ENCODE data around the gene TTLL5. TPM values are rescaled to one million over a fixed set of nuclear protein-coding genes. Genes with fewer than 3 reads are reported as not detected.
A peak's percentile ranks its signal among the peaks of the same experiment; 100 is the strongest.

The TTLL5 gene
- total RNA-seq: 10 to 100 TPM; 26.9 to 30.5 TPM

DNA sequence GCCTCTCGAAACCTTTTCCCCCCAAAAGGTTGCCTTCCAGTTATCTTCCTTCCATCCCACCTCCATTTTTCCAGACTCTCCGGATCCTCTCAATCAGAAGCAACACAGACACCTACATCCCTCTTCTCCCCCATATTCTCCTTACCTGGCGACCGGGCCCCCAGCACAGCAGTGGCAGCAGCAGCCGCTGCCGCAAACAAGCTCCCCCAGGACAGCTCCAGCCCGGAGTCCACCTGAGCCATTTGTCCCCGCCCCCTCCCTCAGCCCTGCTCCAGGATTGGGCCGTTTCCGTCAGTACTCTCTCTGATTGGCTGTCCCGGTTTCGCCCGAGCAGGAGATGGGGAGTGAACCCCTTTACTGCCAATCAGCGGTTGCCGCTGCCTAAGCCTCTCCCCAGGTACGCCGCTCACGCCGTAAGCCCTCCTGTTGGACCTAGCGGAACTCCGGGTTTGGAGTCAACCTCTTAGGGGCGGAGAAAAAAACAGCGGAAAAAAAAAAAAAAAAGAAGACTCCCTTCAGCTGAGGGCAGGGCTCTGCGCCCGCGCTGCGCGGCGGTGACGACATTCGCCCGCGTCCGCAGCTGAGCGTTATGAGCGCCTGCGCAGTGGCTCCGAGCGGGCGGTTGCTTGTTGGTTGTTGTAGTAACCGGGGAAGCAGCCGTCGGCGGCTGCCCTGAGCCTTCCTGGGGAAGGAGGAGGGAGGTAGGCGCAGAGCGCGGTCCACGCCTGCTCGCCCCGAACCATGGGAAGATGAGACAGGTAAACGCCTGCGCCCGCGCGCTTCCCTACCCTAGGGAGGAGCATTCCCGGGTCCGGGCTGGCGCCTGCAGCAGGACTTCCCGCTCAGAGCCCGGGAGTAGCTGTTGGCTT, at the start of gene TTLL5, which contains the start of gene ERG28:
TTLL5 (plus strand) TSS at position 617 of the 869 bp plus-strand sequence. CDS start 1,904 bp downstream, outside the sequence.
ERG28 (minus strand) TSS at position 247 of the 869 bp plus-strand sequence. CDS start 3,374 bp downstream, outside the sequence.
- H3K27me3 Mint-ChIP-seq: no peaks in the 10 kb centered on the region
- peaks cover 11% of the 10 kb centered on the region for H3K4me1 Mint-ChIP-seq
- H3K36me3 Mint-ChIP-seq: no peaks in the 10 kb centered on the region
- peak within 1 kb of the TSS; percentile 92 for H3K4me3 Mint-ChIP-seq
- DNase-seq: peak; percentile 97
- H3K27ac Mint-ChIP-seq: peak within 1 kb of the TSS; percentile 90
- H3K9me3 Mint-ChIP-seq: no peaks in the 10 kb centered on the region

DNA sequence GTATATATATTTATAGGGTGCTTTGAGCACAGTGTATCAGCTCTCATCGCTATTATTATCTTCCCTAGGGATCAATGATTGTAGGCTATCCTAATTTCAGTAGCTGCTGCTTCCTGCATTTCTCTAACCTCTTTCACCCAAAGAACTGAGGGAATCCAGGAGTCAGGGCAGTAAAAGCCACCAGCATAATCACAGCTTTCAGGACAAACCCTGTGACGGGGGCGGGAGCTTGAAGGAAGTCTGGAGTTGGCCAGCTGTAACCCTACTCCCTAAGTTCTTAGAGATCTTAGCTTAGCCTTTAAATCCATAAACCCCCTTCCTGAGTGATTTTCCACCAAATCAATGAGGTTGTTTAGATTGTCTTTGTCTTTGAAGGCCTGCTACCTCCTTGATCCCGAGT, 48.9 kb upstream of the TTLL5 start:
- DNase-seq: no peak
- H3K4me3 Mint-ChIP-seq: no peak overlapping the region
- H3K4me1 Mint-ChIP-seq: peaks cover 3% of the 10 kb centered on the region
- peaks cover 14% of the 10 kb centered on the region for H3K9me3 Mint-ChIP-seq
- peaks cover 9% of the 10 kb centered on the region for H3K36me3 Mint-ChIP-seq
- no peaks in the 10 kb centered on the region for H3K27me3 Mint-ChIP-seq
- no peak overlapping the region for H3K27ac Mint-ChIP-seq

DNA sequence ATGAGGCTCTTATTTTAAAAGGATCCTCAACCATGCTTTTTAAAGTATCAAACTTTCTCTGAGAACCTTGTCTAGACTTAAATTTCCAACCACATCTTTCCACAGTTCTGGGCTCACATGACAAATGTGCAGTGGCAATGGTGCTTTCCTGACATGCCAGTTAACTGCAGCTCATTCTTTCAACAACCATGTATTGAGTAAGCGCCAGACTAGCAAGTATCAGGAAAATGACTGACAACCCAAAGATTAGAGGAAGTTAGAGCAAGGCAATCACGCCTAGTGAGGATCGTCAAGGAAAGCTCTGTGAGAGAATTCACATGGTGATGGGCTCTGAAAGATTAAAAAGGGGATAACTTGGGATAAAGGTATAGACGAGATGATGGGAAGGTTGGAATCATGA, 46.9 kb upstream of the TTLL5 start:
- no peak for DNase-seq
- H3K4me3 Mint-ChIP-seq: no peak overlapping the region
- no peak overlapping the region for H3K27ac Mint-ChIP-seq
- H3K9me3 Mint-ChIP-seq: peaks cover 4% of the 10 kb centered on the region
- H3K27me3 Mint-ChIP-seq: no peaks in the 10 kb centered on the region
- peaks cover 3% of the 10 kb centered on the region for H3K4me1 Mint-ChIP-seq
- peaks cover 3% of the 10 kb centered on the region for H3K36me3 Mint-ChIP-seq

DNA sequence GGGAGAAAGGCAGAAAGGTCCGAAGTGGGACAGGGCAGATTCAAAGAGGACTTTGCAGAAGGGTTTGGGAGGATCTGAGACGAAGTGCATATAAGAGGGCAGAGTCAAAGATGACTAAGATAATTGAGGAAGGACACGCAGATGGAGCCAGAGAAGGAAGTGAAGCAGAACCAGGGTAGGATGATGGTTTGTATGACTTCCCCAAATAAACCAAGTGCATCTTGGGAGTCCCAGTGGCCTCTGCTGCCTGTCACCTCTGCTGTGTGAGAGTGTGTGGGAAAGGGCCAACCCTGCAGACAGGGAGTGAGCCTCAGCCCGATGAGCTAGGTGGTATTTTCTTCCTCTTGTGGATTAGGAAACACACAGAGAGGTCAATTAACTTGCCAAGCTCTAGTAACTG, 45.8 kb upstream of the TTLL5 start:
- Mint-ChIP-seq H3K4me1 (no peaks in the 10 kb centered on the region), H3K27me3 (no peaks in the 10 kb centered on the region), H3K9me3 (peaks cover 4% of the 10 kb centered on the region), H3K36me3 (peaks cover 3% of the 10 kb centered on the region), H3K27ac (no peak overlapping the region), H3K4me3 (no peak overlapping the region)
- DNase-seq: no peak

DNA sequence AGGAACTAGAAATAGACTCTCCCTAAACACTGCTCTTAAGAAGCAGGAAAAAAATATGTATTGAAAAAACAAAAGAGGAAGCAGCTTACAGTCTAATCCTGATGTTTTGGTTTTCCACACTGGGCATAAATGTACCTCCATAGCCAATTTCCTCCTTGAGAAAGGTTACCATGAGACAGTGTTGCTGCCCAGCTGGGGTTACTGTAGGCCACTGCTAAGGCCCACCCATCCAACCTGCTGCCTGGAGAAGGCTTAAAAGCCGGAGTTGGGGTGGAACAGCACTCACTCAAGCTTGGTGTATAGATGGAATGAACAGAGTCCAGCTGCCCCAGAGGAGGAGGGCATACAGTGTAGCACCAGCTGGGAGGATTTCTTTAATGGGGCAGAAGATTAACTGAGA, 41.5 kb upstream of the TTLL5 start:
- Mint-ChIP-seq H3K9me3 (no peaks in the 10 kb centered on the region), H3K4me3 (no peak overlapping the region), H3K4me1 (no peaks in the 10 kb centered on the region), H3K27ac (no peak overlapping the region), H3K36me3 (no peaks in the 10 kb centered on the region), H3K27me3 (no peaks in the 10 kb centered on the region)
- no peak for DNase-seq

GRCh38 chr14:75625034-75625433, 36.0 kb upstream of the TTLL5 start:
- H3K27me3 Mint-ChIP-seq: no peaks in the 10 kb centered on the region
- H3K27ac Mint-ChIP-seq: no peak overlapping the region
- no peaks in the 10 kb centered on the region for H3K4me1 Mint-ChIP-seq
- DNase-seq: no peak
- peaks cover 1% of the 10 kb centered on the region for H3K36me3 Mint-ChIP-seq
- H3K9me3 Mint-ChIP-seq: no peaks in the 10 kb centered on the region
- no peak overlapping the region for H3K4me3 Mint-ChIP-seq

DNA sequence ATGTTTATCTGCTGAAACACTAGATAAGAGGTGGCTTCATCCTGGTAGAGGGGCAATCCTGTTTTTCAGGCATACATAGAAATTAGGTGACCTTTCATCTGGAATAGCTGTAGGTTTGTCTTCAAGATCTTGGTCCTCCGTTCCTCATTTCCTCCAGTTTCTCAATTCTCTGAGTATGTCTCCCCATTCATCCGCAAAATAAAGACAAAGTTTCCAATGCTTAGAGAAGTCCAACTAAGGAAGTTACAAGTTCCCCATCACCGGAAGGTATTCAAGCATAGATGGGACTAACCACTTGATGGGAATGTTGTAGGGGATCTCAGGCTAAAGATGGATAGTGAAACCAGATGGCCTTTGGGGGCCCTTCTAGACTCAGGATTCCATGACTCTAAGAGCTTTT, 34.6 kb upstream of the TTLL5 start:
- Mint-ChIP-seq H3K4me3 (no peak overlapping the region), H3K4me1 (no peaks in the 10 kb centered on the region), H3K9me3 (no peaks in the 10 kb centered on the region), H3K36me3 (peaks cover 1% of the 10 kb centered on the region), H3K27ac (no peak overlapping the region), H3K27me3 (no peaks in the 10 kb centered on the region)
- DNase-seq: no peak

GRCh38 chr14:75626863-75627262, 34.2 kb upstream of the TTLL5 start:
- Mint-ChIP-seq H3K36me3 (peaks cover 1% of the 10 kb centered on the region), H3K27ac (no peak overlapping the region), H3K4me3 (no peak overlapping the region), H3K9me3 (no peaks in the 10 kb centered on the region), H3K4me1 (no peaks in the 10 kb centered on the region), H3K27me3 (no peaks in the 10 kb centered on the region)
- no peak for DNase-seq

DNA sequence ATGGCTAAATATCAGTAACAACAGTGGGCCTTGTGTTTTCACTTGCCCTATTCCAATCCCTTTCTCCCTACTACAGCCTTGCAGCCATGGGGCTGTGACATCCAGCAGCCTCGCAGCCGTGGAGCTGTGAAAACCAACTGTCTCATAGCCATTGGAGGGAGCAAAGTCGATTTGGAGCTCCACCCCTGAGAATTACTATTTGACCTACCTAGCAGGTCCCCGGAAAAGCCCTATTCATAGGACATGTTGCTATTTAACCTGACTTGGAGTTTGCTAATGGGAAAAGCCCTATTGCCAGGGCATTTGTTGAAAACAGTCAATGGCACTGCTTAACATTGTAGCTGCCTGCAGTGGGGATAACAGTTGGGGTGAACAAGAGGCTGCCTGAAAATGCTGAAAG, 33.6 kb upstream of the TTLL5 start:
- H3K27me3 Mint-ChIP-seq: no peaks in the 10 kb centered on the region
- no peak for DNase-seq
- H3K9me3 Mint-ChIP-seq: no peaks in the 10 kb centered on the region
- peaks cover 1% of the 10 kb centered on the region for H3K36me3 Mint-ChIP-seq
- H3K27ac Mint-ChIP-seq: no peak overlapping the region
- H3K4me1 Mint-ChIP-seq: no peaks in the 10 kb centered on the region
- no peak overlapping the region for H3K4me3 Mint-ChIP-seq

- H3K27ac Mint-ChIP-seq: no peak overlapping the region
These were observed 32.2 kb upstream of the TTLL5 start for GRCh38 chr14:75628816-75629215.

GRCh38 chr14:75630695-75631452, 30.2 kb upstream of the TTLL5 start:
- no peaks in the 10 kb centered on the region for H3K27me3 Mint-ChIP-seq
- no peak for DNase-seq
- H3K36me3 Mint-ChIP-seq: peaks cover 1% of the 10 kb centered on the region
- H3K4me3 Mint-ChIP-seq: no peak overlapping the region
- H3K27ac Mint-ChIP-seq: no peak overlapping the region
- no peaks in the 10 kb centered on the region for H3K9me3 Mint-ChIP-seq
- no peaks in the 10 kb centered on the region for H3K4me1 Mint-ChIP-seq

More at GRCh38 chr14:75628816-75629215, 32.2 kb upstream of the TTLL5 start:
- no peaks in the 10 kb centered on the region for H3K27me3 Mint-ChIP-seq
- no peak for DNase-seq
- H3K36me3 Mint-ChIP-seq: peaks cover 1% of the 10 kb centered on the region
- H3K9me3 Mint-ChIP-seq: no peaks in the 10 kb centered on the region
- H3K4me1 Mint-ChIP-seq: no peaks in the 10 kb centered on the region
- H3K4me3 Mint-ChIP-seq: no peak overlapping the region

DNA sequence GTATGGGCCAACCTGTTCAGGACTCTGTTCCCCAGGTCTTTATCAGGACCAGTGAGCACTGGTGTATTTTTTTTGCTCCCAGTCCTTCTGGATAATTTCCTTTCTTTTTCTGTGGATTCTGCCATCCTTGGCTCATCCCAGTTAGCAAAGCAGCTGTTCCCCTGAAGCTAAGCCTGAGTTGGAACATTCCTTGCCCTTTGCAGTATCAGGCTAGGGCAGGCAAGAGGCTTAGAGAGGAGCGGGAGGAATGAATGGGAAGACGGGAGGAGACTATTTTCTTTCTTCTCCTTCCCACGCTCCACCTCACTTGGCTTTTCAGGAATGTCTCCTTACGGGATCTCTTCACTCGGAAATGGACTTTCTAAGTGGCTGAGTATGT, 29.6 kb upstream of the TTLL5 start:
- Mint-ChIP-seq H3K27ac (no peak overlapping the region), H3K27me3 (no peaks in the 10 kb centered on the region), H3K4me3 (no peak overlapping the region), H3K4me1 (no peaks in the 10 kb centered on the region), H3K9me3 (no peaks in the 10 kb centered on the region), H3K36me3 (peaks cover 1% of the 10 kb centered on the region)
- DNase-seq: no peak

GRCh38 chr14:75634848-75635247, 26.2 kb upstream of the TTLL5 start:
- Mint-ChIP-seq H3K27me3 (no peaks in the 10 kb centered on the region), H3K9me3 (no peaks in the 10 kb centered on the region), H3K27ac (no peak overlapping the region), H3K36me3 (peaks cover 1% of the 10 kb centered on the region), H3K4me3 (no peak overlapping the region), H3K4me1 (no peaks in the 10 kb centered on the region)
- no peak for DNase-seq

GRCh38 chr14:75636100-75636692, 24.9 kb upstream of the TTLL5 start:
- DNase-seq: no peak
- Mint-ChIP-seq H3K27me3 (no peaks in the 10 kb centered on the region), H3K4me1 (no peaks in the 10 kb centered on the region), H3K4me3 (no peak overlapping the region), H3K9me3 (no peaks in the 10 kb centered on the region), H3K36me3 (peaks cover 1% of the 10 kb centered on the region), H3K27ac (no peak overlapping the region)

- Mint-ChIP-seq H3K9me3 (no peaks in the 10 kb centered on the region), H3K4me1 (no peaks in the 10 kb centered on the region), H3K4me3 (no peak overlapping the region), H3K27ac (no peak overlapping the region), H3K36me3 (peaks cover 3% of the 10 kb centered on the region), H3K27me3 (no peaks in the 10 kb centered on the region)
- DNase-seq: no peak
These were observed 20.2 kb upstream of the TTLL5 start for GRCh38 chr14:75640876-75641275.

All from activated naive CD8-positive, alpha-beta T cell treated with anti-CD3 and anti-CD28 coated beads for 36 hours (primary cell).